NCI-H2171 treated with DMSO at 0.1 percent for 48 hours (cell line): ENCODE measurements around the gene TRDN.
"Not testable (repeated sequence)": the region's sequence is repeated elsewhere in the genome, so short reads cannot be mapped to it uniquely, and the experiment has no call there.

Experiments
- DNase-seq: peaks from one replicate; lab custom pipeline; 2025; lab: John Stamatoyannopoulos, UW

The TRDN gene

DNA sequence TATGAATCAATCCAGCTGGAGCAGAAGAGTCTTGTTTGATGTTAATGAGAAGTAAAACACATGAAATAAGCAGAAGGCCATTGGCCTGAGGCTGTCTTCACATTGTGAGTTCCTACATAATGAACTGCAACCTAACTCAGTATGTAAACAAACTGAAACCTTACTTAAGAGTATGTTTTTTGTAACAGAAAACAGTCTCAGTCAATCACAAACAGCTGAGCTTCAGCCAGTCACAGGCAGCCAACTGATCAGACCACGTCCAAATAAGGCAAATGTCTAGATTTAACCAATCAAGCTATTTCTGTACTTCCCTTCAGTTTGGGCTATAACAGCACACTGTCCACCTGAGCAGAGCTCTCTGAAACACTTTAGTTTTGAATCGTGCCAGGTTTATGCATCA, 234.7 kb downstream of the TRDN start:
- no peak for DNase-seq

DNA sequence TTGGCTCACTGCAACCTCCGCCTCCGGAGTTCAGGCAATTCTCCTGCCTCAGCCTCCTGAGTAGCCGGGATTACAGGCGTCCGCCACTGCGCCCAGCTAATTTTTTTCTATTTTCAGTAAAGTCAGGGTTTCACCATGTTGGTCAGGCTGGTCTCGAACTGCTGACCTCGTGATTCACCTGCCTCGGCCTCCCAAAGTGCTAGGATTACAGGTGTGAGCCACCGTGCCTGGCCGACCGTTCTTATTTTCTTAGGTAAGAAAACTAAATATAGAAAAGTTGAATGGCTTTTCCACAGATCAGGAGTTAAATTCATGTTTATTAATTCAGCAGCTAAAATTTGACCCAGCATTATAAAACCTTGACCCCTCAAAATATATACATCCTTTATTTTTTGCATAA, 238.7 kb downstream of the TRDN start:
- DNase-seq: no peak

DNA sequence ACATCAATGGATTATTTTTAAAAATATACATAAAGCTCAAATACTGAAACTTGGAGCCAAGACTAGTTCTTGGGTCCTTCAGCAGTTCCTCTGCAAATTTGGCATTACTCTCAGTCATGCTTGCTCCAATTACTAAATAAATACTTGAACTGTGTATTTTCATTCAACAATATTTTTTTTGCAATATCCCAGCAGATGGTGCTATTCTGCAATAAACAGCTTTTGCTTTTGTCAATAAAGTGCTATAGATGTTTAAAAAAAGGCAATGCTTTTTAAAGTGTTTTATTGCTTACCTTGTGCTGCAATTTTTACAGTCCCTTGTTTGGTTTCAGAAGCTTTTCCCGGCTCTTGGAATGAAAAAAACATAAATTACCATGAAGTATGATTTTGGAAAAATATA, 243.4 kb downstream of the TRDN start:
- peak; percentile 78 for DNase-seq

DNA sequence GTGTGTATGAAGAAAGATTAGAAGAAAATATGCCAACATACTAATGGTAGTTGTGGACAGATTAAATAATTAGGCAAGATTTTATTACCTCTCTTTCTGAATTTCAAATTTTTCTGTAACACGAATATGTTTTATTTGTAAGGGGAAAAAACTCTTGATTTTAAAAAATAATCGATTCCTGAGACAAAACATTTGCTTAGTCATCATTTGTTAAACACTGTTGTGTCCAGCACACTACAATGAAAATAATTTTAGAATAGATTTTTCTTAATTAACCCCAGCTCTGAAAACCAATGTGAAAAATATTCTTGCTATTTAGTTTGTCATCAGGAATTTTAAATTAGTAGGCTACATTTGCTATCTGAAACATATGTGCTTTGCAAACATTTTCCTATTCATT, 253.0 kb downstream of the TRDN start:
- no peak for DNase-seq

DNA sequence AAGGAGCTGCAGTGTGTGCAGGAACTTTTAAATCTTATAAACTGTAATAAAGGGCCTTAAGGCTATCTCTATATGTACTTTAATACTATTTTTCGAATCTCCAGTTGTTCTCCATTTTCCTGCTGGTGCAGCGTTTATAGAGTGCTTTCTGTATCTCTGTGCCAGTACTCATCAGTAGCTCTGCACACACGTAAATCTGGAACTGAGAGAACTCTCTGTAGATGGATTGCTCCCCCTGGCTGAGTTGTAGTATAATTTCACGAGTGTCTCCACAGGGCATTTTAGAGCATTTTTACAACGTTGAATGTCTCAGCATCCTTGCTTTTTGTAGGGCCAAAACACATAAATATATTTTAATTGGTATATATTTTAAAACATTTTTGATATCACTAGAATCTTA, 256.5 kb downstream of the TRDN start:
- peak; percentile 76 for DNase-seq

DNA sequence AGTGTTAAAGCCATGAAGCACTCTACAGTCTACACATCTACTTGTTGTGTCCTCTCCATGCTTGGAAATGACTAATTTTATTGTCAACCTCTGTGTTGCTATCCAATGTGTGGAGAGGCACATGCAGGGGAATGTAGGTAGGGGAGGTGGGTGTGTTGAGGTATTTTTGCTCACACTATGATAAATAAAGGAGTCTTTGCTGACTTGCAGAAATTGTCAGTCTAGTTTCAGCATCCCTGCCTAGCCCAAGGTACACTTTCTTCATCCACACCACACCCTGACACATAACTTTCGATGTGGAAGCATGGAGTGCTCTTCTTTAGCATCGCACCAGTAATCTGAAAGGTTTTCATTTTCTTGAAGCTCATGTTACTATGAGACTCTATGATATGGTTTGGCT, 264.0 kb downstream of the TRDN start:
- DNase-seq: no peak

DNA sequence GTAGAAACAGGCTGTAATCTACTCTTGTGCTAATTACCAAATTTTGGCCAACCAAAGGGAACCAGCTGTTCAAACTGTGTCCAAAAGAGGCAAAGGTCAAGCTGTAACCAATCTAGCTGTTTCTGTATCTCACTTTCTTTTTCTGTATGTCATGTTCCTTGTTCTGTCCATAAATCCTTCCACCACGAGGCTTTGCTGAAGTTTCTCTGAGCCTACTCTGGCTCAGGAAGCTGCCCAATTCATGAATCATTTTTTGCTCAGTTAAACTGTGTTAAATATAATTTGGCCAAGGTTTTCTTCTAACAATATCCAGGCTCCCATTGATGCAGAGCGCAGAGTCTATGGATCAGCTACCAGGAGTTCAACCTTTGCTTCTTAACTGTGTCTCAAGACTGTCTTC, 272.8 kb downstream of the TRDN start:
- no peak for DNase-seq

DNA sequence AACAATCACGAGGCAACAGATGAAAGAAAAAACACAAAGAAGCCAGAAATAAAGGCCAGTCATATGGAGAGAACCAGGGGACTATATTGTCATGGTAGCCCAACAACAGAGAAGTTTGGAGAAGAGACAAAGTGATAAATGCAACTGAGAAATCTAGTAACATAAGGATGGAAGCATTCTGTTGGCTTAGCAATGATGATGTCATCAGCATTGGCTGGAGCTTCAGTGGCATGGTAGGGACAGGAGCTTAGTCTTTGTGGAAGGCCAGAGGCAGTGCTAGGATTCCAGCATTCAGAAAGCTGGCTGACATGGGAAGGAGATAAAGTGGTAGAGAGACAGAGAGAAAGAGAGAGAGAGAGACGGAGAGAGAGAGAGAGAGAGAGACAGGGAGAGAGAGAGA, 276.4 kb downstream of the TRDN start:
- no peak for DNase-seq

DNA sequence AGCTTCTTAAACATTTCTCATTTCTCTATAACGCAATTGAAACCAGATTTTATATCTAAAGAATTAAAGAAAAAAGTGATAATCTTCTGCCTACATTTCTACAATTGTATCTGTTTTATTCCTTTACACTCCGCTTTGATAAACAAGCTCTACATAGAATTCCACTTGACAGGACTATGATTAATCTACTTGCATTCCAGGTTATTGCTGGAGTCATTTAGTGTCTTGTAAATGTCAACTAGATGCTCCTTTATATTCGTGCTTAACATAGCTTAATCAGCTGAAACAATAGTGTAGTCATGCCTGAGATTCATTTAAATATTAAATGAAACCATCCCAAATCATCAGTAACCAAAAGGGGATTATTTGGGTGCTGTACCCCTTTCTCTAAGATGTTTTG, 284.0 kb downstream of the TRDN start:
- DNase-seq: no peak

DNA sequence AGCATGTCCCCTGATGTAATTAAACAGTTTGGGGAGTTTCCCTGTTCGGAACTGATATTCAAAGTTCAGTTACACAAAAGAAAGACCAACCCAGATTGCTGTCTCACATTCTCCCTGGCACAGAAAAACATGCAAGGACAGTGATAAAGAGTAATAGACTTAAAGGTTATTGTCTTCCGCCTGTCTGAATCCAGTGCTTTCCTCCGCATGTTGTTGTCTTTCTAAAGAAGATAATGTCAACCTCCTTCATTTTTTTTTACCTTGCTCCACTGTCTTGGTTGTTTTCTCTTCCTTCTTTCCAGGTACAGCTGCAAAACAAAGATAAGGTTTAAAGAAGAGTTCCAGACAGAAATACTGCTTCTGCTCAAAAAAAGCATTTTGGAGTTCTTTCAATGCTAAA, 284.5 kb downstream of the TRDN start:
- no peak for DNase-seq

DNA sequence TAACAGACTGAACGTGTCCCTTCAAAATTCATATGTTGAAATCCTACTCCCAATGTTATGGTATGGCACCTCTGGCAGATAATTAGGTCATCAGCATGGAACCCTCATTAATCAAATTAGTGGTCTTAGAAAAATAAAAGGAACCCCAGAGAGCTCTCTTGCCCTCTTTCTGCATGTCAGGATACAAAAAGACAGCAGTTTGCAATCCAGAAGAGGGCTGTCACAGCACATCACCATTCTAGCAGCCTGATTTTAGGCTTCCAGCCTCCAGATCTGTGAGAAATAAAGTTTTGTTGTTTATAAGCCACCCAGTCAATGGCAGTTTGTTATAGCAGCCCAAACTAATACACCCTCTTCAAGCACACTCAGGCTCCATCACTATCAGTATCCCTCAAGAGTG, 292.9 kb downstream of the TRDN start:
- no peak for DNase-seq

DNA sequence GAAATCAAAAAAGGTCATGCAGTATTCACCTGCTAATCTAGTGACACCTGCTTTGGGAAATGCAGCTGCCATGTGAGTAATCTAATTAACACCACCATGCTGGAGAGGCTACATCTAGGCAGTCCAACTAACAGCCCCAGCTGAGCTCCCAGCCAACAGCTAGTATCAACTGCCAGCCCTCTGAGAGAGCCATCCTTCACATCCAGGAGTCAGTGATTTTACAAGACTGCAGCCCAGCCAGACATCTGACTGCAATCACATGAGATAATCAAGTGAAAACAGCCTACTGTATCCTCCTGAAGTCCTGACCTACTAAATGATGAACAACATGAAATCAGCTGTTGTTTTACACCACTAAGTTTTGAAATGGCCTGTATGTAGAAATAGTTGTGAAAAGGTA, 298.4 kb downstream of the TRDN start:
- DNase-seq: peak; percentile 15

DNA sequence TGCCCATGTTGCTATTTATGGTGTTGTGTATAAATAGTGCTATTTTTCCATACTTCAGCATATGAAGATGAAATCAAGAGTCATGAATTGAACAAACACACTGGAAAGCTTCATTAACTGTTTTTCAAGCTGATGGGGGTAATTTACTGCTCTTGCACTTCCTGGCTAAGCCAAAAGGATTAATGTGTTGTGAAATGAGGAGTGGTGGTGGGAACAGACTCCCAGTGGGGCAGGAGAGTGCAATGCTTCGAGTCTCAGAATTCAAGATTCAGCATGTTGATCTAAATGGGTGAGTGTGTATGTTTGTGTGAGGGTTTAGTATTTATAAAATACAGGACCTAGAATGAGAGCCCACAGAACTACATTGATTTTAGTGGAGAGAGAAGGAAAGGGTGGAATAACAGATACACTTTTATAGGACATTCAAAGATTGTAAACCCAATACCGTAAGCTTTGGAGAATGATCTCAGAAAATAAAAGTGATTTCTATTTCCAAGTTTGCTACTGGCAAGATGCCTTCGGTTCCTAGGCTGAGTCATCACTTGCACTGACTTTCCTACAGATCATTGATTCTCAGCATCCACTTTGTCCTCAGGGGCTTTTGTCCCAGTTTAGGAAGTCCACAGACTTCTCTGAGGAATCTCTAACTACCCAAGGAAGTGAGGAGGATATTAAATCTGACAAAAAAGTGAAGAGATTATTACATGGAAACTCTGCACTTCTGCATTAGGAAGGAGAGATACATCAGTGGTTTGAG, 303.6 kb downstream of the TRDN start:
- no peak for DNase-seq

DNA sequence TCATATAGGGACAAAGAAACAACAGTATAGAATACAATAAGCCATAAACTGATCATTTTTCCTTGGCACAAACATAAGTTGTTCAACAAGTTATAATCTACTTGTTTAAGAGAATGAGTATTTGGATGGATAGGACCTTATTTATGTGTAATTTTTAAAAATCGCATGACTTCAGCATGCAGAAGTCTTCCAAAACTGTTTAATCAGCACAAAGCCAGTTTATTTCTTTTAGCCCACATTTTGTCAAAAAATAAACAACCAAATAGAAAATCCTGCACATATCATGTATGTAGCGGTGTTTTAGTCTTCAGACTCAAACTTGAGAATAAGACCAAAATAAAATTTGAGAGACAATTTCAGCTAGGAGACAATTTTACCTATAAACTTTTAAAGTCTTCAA, 304.7 kb downstream of the TRDN start:
- no peak for DNase-seq

DNA sequence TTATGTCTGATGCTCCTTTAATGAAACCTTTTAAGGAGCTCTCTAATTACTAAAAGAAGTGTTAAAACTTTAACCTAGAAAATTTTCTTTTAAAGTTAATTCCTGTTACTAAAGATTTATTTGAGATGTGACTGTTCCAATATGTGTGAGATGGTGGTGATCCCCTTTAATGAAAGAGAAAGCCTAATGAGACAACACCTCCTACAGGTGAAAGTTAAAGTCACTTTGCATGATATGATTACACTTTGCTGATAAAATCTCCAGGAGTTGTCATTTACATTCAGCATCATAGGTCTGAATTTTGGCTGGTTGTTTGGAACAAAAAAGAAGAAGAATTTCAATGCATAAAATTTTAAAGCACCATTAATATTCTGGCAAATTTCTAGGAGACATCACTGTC, 307.4 kb downstream of the TRDN start:
- DNase-seq: peak; percentile 7

DNA sequence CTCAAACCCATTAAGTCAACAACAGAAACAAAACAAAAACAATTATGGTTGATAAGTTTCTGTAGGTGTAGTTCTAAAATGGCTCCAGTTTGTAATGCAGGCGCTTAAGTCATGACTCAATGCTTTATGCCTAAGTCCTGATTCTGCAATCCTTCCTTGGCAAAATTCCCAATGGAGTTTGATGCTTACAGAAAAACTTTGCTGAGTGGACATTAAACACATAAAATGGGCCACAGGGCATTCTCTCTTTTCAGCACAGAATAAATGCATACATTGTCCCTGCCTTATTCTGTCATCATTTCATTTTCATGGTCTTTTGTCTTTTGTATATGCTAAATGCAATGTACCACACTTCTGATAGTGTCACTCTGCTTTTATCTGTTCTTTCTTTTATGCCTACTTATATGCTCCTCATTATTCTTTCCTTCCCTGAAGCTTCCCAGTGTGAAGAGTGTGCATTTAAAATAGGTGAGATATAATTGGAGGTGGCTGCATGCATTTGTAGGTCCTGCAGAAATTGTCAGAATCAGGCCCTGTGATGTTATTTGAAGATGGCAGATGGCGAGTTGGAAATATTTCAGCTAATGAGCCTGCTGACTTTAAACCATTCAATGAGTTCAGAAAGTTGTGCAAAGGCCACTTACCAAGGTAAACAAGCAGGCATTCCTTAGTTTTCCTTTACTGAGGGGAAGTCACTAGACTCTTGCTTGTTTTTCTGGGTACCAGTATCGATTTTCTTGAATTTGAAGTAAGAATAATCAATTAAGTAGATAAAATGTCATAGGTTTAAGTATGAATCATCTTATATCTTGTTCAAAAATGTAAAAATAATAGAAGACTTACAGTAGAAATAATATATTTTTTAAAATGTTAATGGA, 313.1 kb downstream of the TRDN start:
- DNase-seq: no peak

DNA sequence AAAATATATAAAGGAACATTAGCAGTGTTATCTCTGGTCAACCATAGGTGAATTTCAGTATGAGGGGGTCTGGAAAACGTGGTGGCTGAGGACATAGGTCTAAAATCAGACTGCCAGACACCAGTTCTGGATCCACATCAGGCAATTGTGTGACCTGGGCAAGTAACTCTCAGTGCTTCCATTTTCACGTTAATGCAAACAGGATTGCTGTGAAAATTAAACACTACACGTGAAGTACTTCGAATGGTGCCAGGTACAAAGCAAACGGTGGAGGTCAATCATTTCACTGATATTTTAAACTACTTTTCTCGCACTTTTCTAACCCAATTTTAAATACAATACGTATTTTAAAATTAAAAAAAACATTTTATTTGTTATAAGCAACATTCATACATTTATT, 315.7 kb downstream of the TRDN start:
- DNase-seq: no peak

DNA sequence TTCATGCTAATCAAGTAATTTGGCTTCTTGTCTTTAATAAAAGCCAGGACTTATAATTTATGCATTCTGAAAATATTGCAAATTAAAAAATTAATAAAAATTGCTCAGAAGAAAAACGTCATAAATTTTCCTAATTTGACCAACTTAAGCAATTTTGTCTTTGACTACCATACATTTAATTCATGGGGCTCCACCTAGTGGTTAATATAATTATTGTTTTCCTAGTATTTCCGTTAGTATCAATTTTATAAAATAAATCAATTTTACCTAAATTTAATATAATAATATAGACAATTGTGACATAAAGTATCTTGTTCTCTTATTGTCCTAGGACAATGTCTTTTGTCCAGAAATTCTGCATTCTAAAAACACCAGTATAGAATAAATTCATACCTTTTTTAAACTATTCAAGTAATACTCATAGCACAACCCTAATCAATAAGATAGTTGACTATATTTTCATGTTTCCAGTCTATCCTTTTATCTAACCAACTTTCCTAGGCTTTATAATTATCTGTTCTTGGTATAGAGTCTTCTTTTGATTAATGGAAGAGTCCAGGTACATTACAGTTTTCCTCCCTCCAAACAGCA, 319.9 kb downstream of the TRDN start:
- peak; percentile 38 for DNase-seq

DNA sequence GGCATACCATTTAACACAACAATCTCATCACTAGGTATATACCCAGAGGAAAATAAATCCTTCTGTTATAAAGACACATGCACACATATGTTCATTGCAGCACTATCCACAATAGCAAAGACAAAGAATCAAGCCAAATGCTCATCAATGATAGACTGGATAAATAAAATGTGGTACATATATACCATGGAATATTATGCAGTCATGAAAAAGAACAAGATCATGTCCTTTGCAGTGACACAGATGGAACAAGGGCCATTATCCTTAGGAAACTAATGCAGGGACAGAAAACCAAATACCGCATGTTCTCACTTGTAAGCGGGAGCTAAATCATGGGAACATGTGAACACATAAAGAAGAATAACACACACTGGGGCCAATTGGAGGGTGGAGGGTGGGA, 322.3 kb downstream of the TRDN start:
- not testable (repeated sequence) for DNase-seq

DNA sequence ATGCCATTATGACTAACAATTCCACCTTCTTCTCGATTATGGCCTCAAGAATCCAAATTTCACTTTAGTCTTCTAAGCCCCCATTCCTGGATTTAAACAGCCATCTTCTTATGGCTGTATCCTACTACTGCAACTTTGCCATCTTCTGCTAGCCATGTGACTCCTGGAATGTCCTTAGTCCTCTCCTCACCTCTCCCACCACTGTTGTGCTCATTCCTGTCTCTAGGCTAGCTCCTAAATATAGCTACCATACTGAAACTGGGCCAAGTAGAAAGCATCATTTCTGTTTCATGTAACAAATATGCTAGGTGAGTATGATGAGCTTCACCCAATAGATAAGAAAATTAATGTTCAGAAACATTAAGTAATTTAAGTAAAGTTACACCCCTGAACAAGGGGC, 327.6 kb downstream of the TRDN start:
- DNase-seq: no peak

DNA sequence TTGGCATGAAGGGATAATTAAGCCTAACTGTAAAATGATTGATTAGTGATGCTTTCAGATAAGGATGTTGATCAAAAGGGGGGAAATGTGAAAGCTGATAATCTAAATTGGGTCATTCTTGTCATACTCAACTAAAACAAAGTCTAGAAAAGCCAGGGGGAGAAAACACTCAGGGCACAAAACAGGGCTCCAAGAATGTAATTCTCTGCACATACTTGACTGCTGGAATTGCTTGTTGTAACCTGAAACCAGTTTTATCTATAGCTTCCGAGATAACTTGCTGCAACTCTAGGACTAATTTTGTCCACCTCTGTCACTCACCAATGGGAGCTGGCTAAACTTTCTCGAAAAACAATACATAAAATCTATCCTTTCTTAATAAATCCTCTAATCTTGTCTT, 330.4 kb downstream of the TRDN start:
- no peak for DNase-seq

DNA sequence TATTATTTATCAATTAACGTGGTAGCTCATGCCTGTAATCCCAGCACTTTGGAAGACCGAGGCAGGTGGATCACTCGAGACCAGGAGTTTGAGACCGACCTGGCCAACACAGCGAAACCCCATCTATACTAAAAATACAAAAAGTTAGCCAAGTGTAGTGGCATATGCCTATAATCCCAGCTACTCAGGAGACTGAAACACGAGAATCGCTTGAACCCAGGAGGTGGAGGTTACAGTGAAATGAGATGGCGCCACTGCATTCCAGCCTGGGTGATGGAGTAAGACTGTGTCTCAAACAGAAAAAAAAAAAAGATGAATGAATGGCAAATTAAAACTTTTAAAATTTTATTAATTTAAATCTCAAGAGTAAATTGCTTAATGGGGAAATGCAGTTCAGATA, 341.1 kb downstream of the TRDN start:
- no peak for DNase-seq

DNA sequence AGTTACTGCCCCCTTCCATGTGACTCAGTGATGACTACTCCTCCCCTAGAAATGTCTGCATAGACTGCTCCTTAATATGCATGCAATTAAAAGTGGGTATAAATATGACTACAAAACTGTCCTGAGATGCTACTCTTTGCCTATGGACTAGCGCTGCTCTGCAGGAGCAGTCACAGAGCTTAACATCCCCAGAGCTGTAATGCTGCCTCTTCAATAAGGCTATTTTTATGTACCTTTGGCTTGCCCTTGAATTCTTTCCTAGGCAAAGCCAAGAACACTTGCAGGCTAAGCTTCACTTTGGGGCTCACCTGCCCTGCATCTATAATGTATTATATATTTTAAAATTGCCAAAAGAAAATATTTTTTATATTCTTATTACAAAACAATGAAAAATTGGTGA, 341.6 kb downstream of the TRDN start:
- no peak for DNase-seq
